Left ventricle myocardium superior (tissue), 1 donor: Measurements from ENCODE around the gene MRPL17. TPM values are rescaled to one million over a fixed set of nuclear protein-coding genes. Genes with fewer than 3 reads are reported as not detected.

Experiments
- ATAC-seq: fragments of 200-7000 bp; cut with Tn5 transposase; one replicate; pipeline ENCODE4 v1.9.1; 2020; ENCODE audit warnings: mild to moderate bottlenecking, moderate library complexity
- DNase-seq: peaks from one replicate; pipeline ENCODE4 v3.0.0-alpha.2; 2020
- intact Hi-C: fragments of 100-400 bp; cut with micrococcal nuclease; formaldehyde crosslinking; loops from one replicate; pipeline ENCODE4 v1.11.0; 2022
- total RNA-seq: library from RNA; stranded (reverse); fragmentation: NEBNext Ultra II Directional; extraction: Animal tissue kit (Norgen Biotek cat#: 25700); gene quantifications from one replicate; pipeline ENCODE4 v1.2.1, GENCODE V29; 2021
- donor health status: DM: no; HTN: yes; CAD: no; lungs with severe emphysema.

Gene MRPL17
- total RNA-seq, 1 donor from 2014 or later, result 49.7 TPM

DNA sequence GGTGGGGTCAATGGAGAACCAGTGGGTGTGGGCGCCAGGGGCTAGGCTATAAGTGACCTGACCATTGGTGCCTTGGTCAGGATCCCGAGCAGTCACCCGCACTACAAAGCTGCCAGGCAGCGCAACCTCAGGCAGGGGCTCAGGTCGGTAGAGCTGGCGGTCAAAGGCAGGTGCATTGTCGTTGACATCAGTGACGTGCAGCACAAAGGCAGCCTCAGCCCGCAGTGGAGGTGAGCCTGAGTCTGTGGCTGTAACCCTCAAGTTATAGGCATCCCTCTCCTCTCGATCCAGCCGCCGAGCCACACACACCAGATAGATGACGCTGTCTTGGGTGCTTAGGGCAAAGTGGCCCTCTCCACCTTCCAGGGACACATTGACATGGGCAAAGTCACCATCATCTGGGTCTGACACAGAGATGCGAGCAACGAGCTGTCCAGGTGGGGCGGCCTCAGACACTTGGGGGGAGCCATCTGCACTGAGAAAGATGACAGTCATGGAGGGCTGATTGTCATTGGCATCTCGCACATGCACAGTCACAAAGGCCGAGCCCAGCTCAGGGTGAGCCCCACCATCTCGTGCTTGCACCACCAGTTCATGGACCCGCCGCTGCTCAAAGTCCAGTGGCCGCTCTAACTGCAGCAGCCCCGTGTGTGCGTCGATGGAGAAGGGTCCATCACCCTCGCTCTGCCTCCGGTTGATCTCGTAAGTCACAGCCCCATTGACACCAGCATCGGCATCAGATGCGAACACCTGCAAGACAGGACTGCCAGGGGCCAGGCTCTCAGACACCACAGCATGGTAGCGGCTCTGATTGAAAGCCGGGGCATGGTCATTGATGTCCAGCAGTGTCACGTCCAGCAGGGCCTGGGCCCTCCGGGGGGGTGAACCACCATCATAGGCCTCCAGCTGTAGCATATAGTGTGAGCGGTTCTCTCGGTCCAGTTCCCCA, 42.8 kb downstream of the MRPL17 start:
- ATAC-seq (no peak), DNase-seq (peak; percentile 31)
- intact Hi-C loops, result no loop called here

DNA sequence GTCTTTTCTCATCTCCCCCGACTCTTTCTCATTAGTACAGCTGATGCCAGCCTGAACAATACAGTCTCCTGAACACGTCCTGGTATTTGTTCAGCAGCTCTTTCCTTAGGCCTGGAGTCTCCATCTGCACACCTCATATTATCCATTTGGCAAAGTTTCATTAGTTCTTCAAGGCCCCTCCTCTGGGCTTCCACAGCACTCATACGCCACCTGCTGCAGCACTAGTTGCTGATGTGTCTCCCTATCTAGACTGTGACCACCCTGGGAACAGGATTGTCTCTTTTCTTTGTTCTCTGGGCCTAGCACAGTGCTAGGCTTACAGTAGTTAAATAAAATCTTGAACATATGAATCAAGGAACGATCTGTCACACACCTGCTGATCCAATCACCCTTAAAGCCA, 44.7 kb downstream of the MRPL17 start:
- intact Hi-C loops, result no loop called here
- no peak for ATAC-seq
- no peak for DNase-seq

DNA sequence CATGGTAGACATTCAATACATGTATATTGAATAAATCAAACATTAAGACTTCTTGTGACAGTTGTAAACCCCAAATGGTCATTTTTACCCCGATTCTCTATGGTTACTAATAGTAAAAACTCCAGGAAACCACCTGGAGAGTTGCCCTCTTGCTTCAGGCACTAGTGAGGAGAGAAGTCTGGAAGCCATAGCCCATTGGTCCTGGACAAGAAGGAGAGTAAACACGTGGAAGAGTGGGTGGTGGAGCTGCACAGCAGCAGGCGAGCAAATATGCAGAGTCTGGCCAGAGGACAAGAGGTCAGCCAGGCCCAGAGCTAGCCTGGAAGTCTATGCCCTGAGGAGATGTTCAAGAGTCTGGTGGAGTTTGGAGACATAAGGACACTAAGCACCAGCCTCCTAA, 45.3 kb downstream of the MRPL17 start:
- DNase-seq, result peak; percentile 58

DNA sequence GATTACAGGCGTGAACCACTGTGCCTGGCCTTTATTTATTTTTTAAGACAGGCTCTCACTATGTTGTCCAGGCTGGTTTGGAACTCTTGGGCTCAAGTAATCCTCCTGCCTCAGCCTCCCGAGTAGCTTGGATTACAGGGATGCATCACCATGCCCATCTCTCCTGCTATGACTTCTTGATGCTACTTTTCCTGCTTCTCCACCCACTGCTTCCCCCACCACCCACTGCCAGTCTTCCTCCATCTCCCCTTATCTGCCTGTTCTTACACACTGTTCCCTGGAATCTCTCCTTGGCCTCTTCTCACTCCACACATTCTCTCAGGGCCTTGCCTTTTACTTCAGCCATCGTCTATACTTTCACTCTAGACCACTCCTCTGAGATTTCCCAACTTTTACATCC, 46.7 kb downstream of the MRPL17 start:
- no peak for DNase-seq
- intact Hi-C loops, result no loop called here

More for the DNA sequence above, 45.3 kb downstream of the MRPL17 start:
- ATAC-seq, result peak; percentile 74
- intact Hi-C loops, result no loop called here

DNA sequence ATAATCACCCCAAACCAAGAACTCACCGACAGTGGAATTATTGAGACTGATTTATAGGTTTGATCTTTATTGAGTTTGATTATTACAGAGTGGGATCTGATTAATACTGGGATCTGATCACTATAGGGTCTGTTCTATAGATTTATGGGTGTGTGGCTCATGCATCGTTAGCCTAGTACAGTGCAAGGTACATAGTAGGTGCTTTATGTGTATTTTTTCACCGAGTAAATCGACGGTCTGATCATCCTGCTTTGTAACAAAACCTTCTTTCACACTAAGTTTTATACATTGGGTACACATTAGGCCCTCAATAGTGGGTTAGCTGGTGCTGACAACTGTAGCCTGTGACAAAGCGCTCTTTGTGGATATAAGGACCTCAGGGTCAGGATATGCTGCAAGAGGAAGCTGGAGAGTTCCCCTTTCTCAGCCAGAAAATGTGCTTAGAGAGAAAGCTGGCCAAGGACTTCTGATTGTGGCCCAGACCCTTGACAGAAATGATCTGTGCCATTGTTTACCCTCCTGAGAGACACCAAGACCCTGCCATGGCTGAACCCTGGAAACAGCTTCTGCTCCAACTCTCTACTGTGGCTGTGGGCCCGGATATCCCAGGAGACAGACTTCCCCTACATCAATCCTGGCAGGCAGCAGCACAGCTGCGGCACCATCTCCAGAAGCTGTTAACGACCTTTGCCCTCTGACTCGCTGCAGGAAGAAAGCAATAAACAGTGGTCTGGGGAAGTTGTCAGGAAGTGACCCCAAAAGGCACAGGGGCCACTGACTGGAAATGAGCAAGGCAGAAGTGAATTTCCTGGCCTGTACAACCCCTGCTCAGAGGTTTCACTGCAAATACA, 47.8 kb downstream of the MRPL17 start:
- intact Hi-C loops, result no loop called here
- ATAC-seq, result peak; percentile 70
- peak; percentile 76 for DNase-seq

More for the DNA sequence above, 46.7 kb downstream of the MRPL17 start:
- ATAC-seq, result no peak

DNA sequence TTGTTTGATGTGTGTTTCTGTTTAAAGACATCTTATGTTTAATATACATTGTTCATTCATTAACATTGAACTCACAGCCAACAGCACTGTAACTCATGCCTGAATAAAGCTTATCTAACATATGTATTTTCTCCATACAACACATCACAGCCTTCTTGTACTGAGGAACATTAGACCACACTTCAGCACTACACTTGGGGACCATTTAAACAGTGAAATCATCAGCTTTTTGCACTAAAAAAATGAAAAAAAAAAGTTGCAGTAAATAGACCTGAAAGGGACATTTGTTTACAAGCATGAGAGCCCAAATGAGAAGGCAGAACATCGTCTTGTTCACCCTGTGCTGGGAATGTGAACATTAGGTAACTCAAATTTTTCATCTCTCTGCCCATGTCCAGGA, 48.6 kb downstream of the MRPL17 start:
- DNase-seq (no peak), ATAC-seq (no peak)
- intact Hi-C loops, result no loop called here

DNA sequence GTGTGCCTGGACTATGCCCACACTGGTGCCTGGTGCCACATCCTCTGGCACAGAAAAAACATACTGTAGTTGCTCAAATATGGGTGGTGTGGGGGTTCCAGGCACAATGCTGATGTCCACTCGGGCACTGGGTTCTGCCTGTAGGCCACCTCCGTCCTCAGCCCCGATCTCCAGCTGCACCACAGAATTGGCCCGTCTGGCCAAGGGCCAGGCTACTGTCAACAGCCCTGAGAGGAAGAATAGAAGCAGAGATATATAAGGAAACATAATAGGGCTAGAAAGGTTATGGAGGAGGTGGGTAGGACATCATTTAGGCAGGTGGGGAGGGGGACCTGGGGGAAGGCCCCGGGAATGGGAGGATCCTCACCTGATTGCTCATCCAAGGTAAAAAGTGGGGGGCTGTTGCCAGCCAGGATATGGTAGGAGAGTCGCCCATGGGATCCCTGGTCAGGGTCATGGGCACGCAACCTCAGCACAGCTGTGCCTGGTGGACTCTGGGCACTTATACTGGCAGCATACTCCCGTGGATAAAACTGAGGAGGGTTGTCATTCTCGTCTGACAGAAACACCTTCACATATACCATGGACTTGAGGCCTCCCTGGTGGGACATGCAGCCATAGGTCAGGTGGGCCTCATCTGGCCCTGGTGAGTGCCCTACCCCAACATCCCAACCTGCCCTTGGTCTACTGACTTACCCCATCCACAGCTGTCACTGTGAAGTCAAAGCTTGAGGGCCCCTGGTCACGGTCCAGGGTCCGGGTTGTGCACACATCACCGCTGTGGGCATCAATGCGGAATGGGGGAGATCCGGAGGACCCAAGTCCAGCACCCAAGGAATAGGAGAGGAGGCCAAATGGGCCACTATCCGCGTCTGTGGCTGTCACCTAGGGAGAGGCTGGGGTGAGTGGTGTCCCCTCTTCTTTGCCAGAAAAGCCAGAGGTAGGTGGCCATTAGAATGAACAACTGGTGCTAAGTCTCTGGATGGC, 49.4 kb downstream of the MRPL17 start:
- ATAC-seq, result peak; percentile 59
- DNase-seq, result peak; percentile 86
- intact Hi-C loops, result no loop called here

DNA sequence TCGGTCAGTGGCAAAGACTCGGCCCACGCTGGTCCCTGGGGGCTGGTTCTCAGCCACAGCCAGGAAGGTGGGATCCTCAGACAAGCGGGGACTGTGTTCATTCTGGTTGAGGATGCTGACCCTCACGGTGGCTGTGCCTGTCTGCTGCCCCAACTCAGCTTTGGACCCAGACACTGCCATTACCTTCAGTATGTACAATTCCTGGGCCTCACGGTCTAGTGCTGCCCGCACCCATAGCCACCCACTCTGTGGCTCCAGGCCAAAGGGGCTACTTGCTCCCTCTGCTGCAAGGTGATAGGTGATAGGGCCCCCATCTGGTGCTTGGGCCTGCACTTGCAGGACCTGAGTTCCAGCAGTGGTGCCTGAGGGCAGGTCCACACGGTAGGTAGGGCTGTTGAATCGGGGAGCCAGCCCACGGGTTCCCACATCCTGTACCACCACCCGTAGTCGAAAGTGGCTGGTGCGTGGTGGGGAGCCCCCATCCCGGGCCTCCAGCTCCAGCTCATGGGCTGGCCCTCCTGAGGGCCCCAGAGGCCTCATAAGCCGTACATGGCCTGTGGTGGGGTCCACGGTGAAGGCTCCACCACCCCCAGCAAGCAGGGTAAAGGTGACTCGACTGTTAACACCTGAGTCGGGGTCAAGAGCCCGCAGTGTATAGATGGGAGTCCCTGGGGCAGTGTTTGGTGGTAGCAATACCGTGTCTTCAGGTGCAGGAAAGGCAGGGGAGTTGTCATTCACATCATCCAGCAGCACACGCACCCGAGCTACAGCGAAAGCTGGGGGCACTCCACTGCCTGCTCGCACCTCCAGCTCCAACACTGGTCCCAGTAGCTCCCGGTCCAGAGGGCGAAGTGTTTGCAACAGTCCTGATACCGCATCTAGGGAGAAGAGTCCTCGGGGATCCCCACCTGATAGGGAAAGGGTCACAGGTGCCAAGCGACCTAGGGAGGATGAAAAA, 50.7 kb downstream of the MRPL17 start:
- intact Hi-C loops, result no loop called here
- DNase-seq (no peak), ATAC-seq (no peak)

DNA sequence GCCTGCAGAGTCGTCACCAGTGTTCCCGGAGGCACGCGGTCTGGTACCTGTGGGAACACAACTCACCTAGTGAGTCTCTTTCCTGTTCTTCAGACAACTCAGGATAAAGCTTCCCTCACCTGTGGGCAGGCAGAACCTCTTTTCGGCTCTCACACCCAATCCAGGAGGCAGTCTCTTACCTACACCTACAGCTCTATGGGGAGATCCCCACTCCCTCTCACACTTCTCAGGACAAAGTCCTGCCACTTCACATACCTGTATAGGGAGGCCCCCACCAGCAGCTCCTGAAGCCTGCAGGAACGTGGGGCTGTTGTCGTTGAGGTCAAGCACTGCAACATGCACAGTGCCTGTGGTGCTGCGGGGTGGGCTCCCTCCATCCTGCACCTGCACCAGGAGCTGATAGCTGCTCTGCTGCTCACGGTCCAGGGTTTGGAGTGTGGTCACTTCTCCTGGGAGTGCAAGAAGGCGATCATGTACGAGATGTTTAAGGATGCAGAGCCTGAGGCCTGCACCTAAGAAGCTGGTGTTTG, 51.7 kb downstream of the MRPL17 start:
- intact Hi-C loops, result no loop called here
- DNase-seq (no peak), ATAC-seq (no peak)

DNA sequence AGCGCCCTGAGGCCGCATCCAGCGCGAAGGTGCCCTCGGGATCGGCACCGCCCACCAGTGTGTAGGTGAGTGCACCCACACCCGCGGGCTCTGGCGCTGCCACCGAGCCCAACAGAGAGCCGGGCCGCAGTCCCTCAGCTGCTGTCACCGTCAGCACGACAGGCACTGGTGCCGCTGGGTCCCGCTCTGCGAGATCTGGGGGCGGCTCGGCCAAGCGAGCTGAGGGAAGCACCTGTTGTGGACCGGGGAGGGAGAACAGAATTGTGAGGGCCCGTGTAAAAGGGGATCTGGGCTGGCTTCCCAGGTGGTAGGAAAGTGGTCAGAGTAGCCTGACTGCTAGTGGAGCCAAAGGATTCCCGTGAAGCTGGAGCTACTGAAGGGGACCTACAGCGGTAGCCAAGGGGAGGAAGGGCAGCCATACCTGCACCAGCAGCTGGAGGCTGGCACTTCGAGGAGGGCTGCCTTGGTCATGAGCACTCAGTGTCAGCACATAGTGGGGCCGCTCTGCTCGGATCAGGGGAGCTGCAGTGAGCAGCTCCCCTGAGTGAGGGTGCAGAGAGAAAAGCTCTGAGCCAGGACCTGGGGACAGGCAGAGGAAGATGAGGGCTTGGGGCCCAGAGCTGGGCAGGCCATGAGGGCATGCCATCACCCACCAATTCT, 52.4 kb downstream of the MRPL17 start:
- DNase-seq, result no peak
- no peak for ATAC-seq

More for the DNA sequence above, 52.4 kb downstream of the MRPL17 start:
- intact Hi-C loops, result no loop called here

Other genes with a start within 250 kb of the MRPL17 start
- not detected for gene HPX, start 242.4 kb downstream of the MRPL17 start, total RNA-seq
- gene TRIM3, start 209.4 kb downstream of the MRPL17 start, total RNA-seq, result 14.4 TPM
- 15.2 TPM for gene ARFIP2, start 202.0 kb downstream of the MRPL17 start, total RNA-seq
- gene TIMM10B, start 201.8 kb downstream of the MRPL17 start, total RNA-seq, result 17.9 TPM
- gene DNHD1, start 186.1 kb downstream of the MRPL17 start, total RNA-seq, result 5.5 TPM
- gene RRP8, start 79.7 kb downstream of the MRPL17 start, total RNA-seq, result 22.1 TPM
- 210 TPM for gene ILK, start 79.6 kb downstream of the MRPL17 start, total RNA-seq
- gene TAF10, start 71.1 kb downstream of the MRPL17 start, total RNA-seq, result 89.4 TPM
- gene TPP1, start 63.9 kb downstream of the MRPL17 start, total RNA-seq, result 77.7 TPM
- gene DCHS1, start 27.5 kb downstream of the MRPL17 start, total RNA-seq, result 8.8 TPM
- gene OR2AG2, start 88.6 kb upstream of the MRPL17 start, total RNA-seq, result not detected
- not detected for gene OR2AG1, start 99.7 kb upstream of the MRPL17 start, total RNA-seq
- gene OR6A2, start 116.3 kb upstream of the MRPL17 start, total RNA-seq, result not detected
- not detected for gene OR10A5, start 162.3 kb upstream of the MRPL17 start, total RNA-seq
- gene OR10A2, start 179.7 kb upstream of the MRPL17 start, total RNA-seq, result not detected
- gene OR10A4, start 193.3 kb upstream of the MRPL17 start, total RNA-seq, result not detected
- gene OR2D2, start 209.2 kb upstream of the MRPL17 start, total RNA-seq, result not detected
- gene OR2D3, start 237.7 kb upstream of the MRPL17 start, total RNA-seq, result not detected
- 0.17 TPM for gene ZNF215, start 243.1 kb upstream of the MRPL17 start, total RNA-seq